ENCODE measurements around the gene HFM1. TPM values are rescaled to one million over a fixed set of nuclear protein-coding genes. Genes with fewer than 3 reads are reported as not detected.

HFM1 gene
- total RNA-seq, 1 donor from 2014 or later: 0.17 TPM

DNA sequence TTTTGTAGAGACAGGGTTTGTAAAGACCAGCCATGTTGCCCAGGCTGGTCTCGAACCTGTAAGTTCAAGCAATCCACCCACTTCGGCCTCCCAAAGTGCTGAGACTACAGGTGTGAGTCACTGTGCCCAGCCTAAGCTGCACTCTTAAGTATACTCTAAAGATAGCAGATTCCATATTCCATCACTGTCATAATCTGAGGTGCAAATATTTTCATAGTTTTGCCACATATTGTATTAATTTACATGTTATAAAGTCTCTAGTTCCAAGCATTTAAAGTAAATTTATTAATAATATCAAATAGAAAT, 121.3 kb downstream of the HFM1 start:
- DNase-seq (ENCODE audit: low read depth): no peak
- TF ChIP-seq, protein P1, sequence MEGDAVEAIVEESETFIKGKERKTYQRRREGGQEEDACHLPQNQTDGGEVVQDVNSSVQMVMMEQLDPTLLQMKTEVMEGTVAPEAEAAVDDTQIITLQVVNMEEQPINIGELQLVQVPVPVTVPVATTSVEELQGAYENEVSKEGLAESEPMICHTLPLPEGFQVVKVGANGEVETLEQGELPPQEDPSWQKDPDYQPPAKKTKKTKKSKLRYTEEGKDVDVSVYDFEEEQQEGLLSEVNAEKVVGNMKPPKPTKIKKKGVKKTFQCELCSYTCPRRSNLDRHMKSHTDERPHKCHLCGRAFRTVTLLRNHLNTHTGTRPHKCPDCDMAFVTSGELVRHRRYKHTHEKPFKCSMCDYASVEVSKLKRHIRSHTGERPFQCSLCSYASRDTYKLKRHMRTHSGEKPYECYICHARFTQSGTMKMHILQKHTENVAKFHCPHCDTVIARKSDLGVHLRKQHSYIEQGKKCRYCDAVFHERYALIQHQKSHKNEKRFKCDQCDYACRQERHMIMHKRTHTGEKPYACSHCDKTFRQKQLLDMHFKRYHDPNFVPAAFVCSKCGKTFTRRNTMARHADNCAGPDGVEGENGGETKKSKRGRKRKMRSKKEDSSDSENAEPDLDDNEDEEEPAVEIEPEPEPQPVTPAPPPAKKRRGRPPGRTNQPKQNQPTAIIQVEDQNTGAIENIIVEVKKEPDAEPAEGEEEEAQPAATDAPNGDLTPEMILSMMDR (conservative IDR thresholded peaks at IDR 0.05; ENCODE audit: low read depth, low read length): no peak
- H3K4me3 ChIP-seq (ENCODE audit: low read depth, low read length): no peak overlapping the region

GRCh38 chr1:91282695-91283420, 121.8 kb downstream of the HFM1 start:
- TF ChIP-seq, protein P1 (conservative IDR thresholded peaks at IDR 0.05; ENCODE audit: low read depth, low read length): peak; percentile 88
- H3K4me3 ChIP-seq (ENCODE audit: low read depth, low read length): no peak overlapping the region
- DNase-seq (ENCODE audit: low read depth): peak; percentile 25

GRCh38 chr1:91281782-91282181, 122.9 kb downstream of the HFM1 start:
- TF ChIP-seq, protein P1 (conservative IDR thresholded peaks at IDR 0.05; ENCODE audit: low read depth, low read length): no peak
- no peak overlapping the region for H3K4me3 ChIP-seq (ENCODE audit: low read depth, low read length)
- DNase-seq (ENCODE audit: low read depth): no peak

- TF ChIP-seq, protein P1 (conservative IDR thresholded peaks at IDR 0.05; ENCODE audit: low read depth, low read length): peak; percentile 31
- DNase-seq (ENCODE audit: low read depth): no peak
- no peak overlapping the region for H3K4me3 ChIP-seq (ENCODE audit: low read depth, low read length)
These were observed 125.9 kb downstream of the HFM1 start for GRCh38 chr1:91278754-91279153.

GRCh38 chr1:91273875-91274274, 130.8 kb downstream of the HFM1 start:
- no peak overlapping the region for H3K4me3 ChIP-seq (ENCODE audit: low read depth, low read length)
- DNase-seq (ENCODE audit: low read depth): no peak
- TF ChIP-seq, protein P1 (conservative IDR thresholded peaks at IDR 0.05; ENCODE audit: low read depth, low read length): no peak

- no peak overlapping the region for H3K4me3 ChIP-seq (ENCODE audit: low read depth, low read length)
- no peak for DNase-seq (ENCODE audit: low read depth)
- TF ChIP-seq, protein P1 (conservative IDR thresholded peaks at IDR 0.05; ENCODE audit: low read depth, low read length): no peak
These were observed 143.0 kb downstream of the HFM1 start for GRCh38 chr1:91261655-91262054.

GRCh38 chr1:91245435-91245834, 159.2 kb downstream of the HFM1 start:
- no peak overlapping the region for H3K4me3 ChIP-seq (ENCODE audit: low read depth, low read length)
- TF ChIP-seq, protein P1 (conservative IDR thresholded peaks at IDR 0.05; ENCODE audit: low read depth, low read length): no peak
- no peak for DNase-seq (ENCODE audit: low read depth)

All from epithelial cell of proximal tubule (primary cell).